Measurements from ENCODE around the gene WNT16. TPM values are rescaled to one million over a fixed set of nuclear protein-coding genes. Genes with fewer than 3 reads are reported as not detected.

WNT16 gene
- total RNA-seq, 4 donors from 2014 or later = not detected

- Histone ChIP-seq H3K27ac (no peak overlapping the region), H3K4me1 (no peaks in the 10 kb centered on the region), H3K36me3 (no peaks in the 10 kb centered on the region), H3K9me3 (no peaks in the 10 kb centered on the region), H3K27me3 (no peaks in the 10 kb centered on the region), H3K4me3 (no peak overlapping the region)
- no peak for DNase-seq
- TF ChIP-seq POLR2A (IDR thresholded peaks at IDR 0.05) (no peak), CTCF (IDR thresholded peaks at IDR 0.05) (no peak)
These were observed 25.2 kb upstream of the WNT16 start for GRCh38 chr7:121303422-121304101.

GRCh38 chr7:121304102-121304658 is 24.6 kb upstream of the WNT16 start:
- Histone ChIP-seq H3K4me3 (no peak overlapping the region), H3K27me3 (no peaks in the 10 kb centered on the region), H3K4me1 (no peaks in the 10 kb centered on the region), H3K27ac (no peak overlapping the region), H3K36me3 (no peaks in the 10 kb centered on the region), H3K9me3 (no peaks in the 10 kb centered on the region)
- DNase-seq = no peak
- TF ChIP-seq CTCF (IDR thresholded peaks at IDR 0.05) = no peak
- TF ChIP-seq POLR2A (IDR thresholded peaks at IDR 0.05) = no peak

GRCh38 chr7:121305109-121305508 is 23.7 kb upstream of the WNT16 start:
- Histone ChIP-seq H3K4me1 (no peaks in the 10 kb centered on the region), H3K36me3 (no peaks in the 10 kb centered on the region), H3K9me3 (no peaks in the 10 kb centered on the region), H3K27me3 (no peaks in the 10 kb centered on the region), H3K27ac (no peak overlapping the region), H3K4me3 (no peak overlapping the region)
- TF ChIP-seq POLR2A (IDR thresholded peaks at IDR 0.05) (no peak), CTCF (IDR thresholded peaks at IDR 0.05) (no peak)
- DNase-seq = no peak

- H3K4me1 ChIP-seq = no peaks in the 10 kb centered on the region
- DNase-seq = no peak
These were observed 22.2 kb upstream of the WNT16 start for GRCh38 chr7:121306565-121306964.

GRCh38 chr7:121307021-121307574 is 21.7 kb upstream of the WNT16 start:
- Histone ChIP-seq H3K27me3 (no peaks in the 10 kb centered on the region), H3K9me3 (no peaks in the 10 kb centered on the region), H3K27ac (no peak overlapping the region), H3K36me3 (no peaks in the 10 kb centered on the region), H3K4me1 (no peaks in the 10 kb centered on the region), H3K4me3 (no peak overlapping the region)
- DNase-seq = no peak
- TF ChIP-seq CTCF (IDR thresholded peaks at IDR 0.05) = no peak
- TF ChIP-seq POLR2A (IDR thresholded peaks at IDR 0.05) = no peak

More at GRCh38 chr7:121306565-121306964, 22.2 kb upstream of the WNT16 start:
- Histone ChIP-seq H3K4me3 (no peak overlapping the region), H3K9me3 (no peaks in the 10 kb centered on the region), H3K36me3 (no peaks in the 10 kb centered on the region), H3K27me3 (no peaks in the 10 kb centered on the region), H3K27ac (no peak overlapping the region)
- no peak for TF ChIP-seq CTCF (IDR thresholded peaks at IDR 0.05)
- TF ChIP-seq POLR2A (IDR thresholded peaks at IDR 0.05) = no peak
